ENCODE results near the gene COL24A1.
"Not testable (repeated sequence)": the region's sequence is repeated elsewhere in the genome, so short reads cannot be mapped to it uniquely, and the experiment has no call there.

Gene COL24A1

GRCh38 chr1:85867189-85867588, 289.4 kb downstream of the COL24A1 start:
- H3K27me3 ChIP-seq (ENCODE audit: control insufficient read depth, low read length): no peaks in the 10 kb centered on the region
- H3K4me1 ChIP-seq (ENCODE audit: control insufficient read depth, low read length): no peaks in the 10 kb centered on the region
- no peaks in the 10 kb centered on the region for H3K9me2 ChIP-seq (replicated peaks; ENCODE audit: control insufficient read depth, low read length)
- H3F3A ChIP-seq (ENCODE audit: control insufficient read depth, insufficient read depth): no peaks in the 10 kb centered on the region
- H3K27ac ChIP-seq (ENCODE audit: low read depth, low read length): no peak overlapping the region
- H3K4me2 ChIP-seq (ENCODE audit: low read length): no peak overlapping the region
- H3K79me2 ChIP-seq (ENCODE audit: control insufficient read depth, low read length): no peaks in the 10 kb centered on the region
- no peak for TF ChIP-seq CTCF (IDR thresholded peaks at IDR 0.05; ENCODE audit: low read depth, low read length, poor library complexity, severe bottlenecking)
- TF ChIP-seq EZH2phosphoT487 (IDR thresholded peaks at IDR 0.05; ENCODE audit: borderline replicate concordance, low read length): no peak
- no peaks in the 10 kb centered on the region for H3K36me3 ChIP-seq (ENCODE audit: control insufficient read depth, low read length)
- no peak overlapping the region for H3K4me3 ChIP-seq (ENCODE audit: low read length)
- no peaks in the 10 kb centered on the region for H4K20me1 ChIP-seq (ENCODE audit: control insufficient read depth, insufficient read depth, low read depth, low read length)
- no peaks in the 10 kb centered on the region for H3K9me3 ChIP-seq (ENCODE audit: control insufficient read depth, insufficient read depth, low read length)

GRCh38 chr1:85865213-85865612, 291.4 kb downstream of the COL24A1 start:
- H3K9me2 ChIP-seq (replicated peaks; ENCODE audit: control insufficient read depth, low read length): no peaks in the 10 kb centered on the region
- H3K4me1 ChIP-seq (ENCODE audit: control insufficient read depth, low read length): no peaks in the 10 kb centered on the region
- H3K27me3 ChIP-seq (ENCODE audit: control insufficient read depth, low read length): no peaks in the 10 kb centered on the region
- no peaks in the 10 kb centered on the region for H3K79me2 ChIP-seq (ENCODE audit: control insufficient read depth, low read length)
- H3K4me3 ChIP-seq (ENCODE audit: low read length): no peak overlapping the region
- no peaks in the 10 kb centered on the region for H3K36me3 ChIP-seq (ENCODE audit: control insufficient read depth, low read length)
- TF ChIP-seq CTCF (IDR thresholded peaks at IDR 0.05; ENCODE audit: low read depth, low read length, poor library complexity, severe bottlenecking) (no peak), EZH2phosphoT487 (IDR thresholded peaks at IDR 0.05; ENCODE audit: borderline replicate concordance, low read length) (no peak)
- H3K27ac ChIP-seq (ENCODE audit: low read depth, low read length): no peak overlapping the region
- no peak overlapping the region for H3K4me2 ChIP-seq (ENCODE audit: low read length)
- H3F3A ChIP-seq (ENCODE audit: control insufficient read depth, insufficient read depth): no peaks in the 10 kb centered on the region
- no peaks in the 10 kb centered on the region for H4K20me1 ChIP-seq (ENCODE audit: control insufficient read depth, insufficient read depth, low read depth, low read length)
- no peaks in the 10 kb centered on the region for H3K9me3 ChIP-seq (ENCODE audit: control insufficient read depth, insufficient read depth, low read length)

- Histone ChIP-seq H3K27me3 (ENCODE audit: control insufficient read depth, low read length) (no peaks in the 10 kb centered on the region), H3K36me3 (ENCODE audit: control insufficient read depth, low read length) (no peaks in the 10 kb centered on the region), H3K4me2 (ENCODE audit: low read length) (no peak overlapping the region), H3K9me3 (ENCODE audit: control insufficient read depth, insufficient read depth, low read length) (no peaks in the 10 kb centered on the region), H3K4me3 (ENCODE audit: low read length) (no peak overlapping the region), H3K4me1 (ENCODE audit: control insufficient read depth, low read length) (no peaks in the 10 kb centered on the region), H3F3A (ENCODE audit: control insufficient read depth, insufficient read depth) (no peaks in the 10 kb centered on the region), H3K27ac (ENCODE audit: low read depth, low read length) (no peak overlapping the region), H4K20me1 (ENCODE audit: control insufficient read depth, insufficient read depth, low read depth, low read length) (no peaks in the 10 kb centered on the region), H3K9me2 (replicated peaks; ENCODE audit: control insufficient read depth, low read length) (no peaks in the 10 kb centered on the region), H3K79me2 (ENCODE audit: control insufficient read depth, low read length) (no peaks in the 10 kb centered on the region)
- TF ChIP-seq CTCF (IDR thresholded peaks at IDR 0.05; ENCODE audit: low read depth, low read length, poor library complexity, severe bottlenecking): no peak
- TF ChIP-seq EZH2phosphoT487 (IDR thresholded peaks at IDR 0.05; ENCODE audit: borderline replicate concordance, low read length): no peak
These were observed 291.8 kb downstream of the COL24A1 start for GRCh38 chr1:85864727-85865126.

GRCh38 chr1:85863639-85864038, 292.9 kb downstream of the COL24A1 start:
- not testable (repeated sequence) for H3K4me2 ChIP-seq (ENCODE audit: low read length); H3K9me2 ChIP-seq (replicated peaks; ENCODE audit: control insufficient read depth, low read length); H3K4me3 ChIP-seq (ENCODE audit: low read length); H4K20me1 ChIP-seq (ENCODE audit: control insufficient read depth, insufficient read depth, low read depth, low read length); H3K27ac ChIP-seq (ENCODE audit: low read depth, low read length); H3K27me3 ChIP-seq (ENCODE audit: control insufficient read depth, low read length); H3K36me3 ChIP-seq (ENCODE audit: control insufficient read depth, low read length); H3K9me3 ChIP-seq (ENCODE audit: control insufficient read depth, insufficient read depth, low read length); H3K79me2 ChIP-seq (ENCODE audit: control insufficient read depth, low read length); H3K4me1 ChIP-seq (ENCODE audit: control insufficient read depth, low read length); H3F3A ChIP-seq (ENCODE audit: control insufficient read depth, insufficient read depth)

Data from DOHH2 (cell line).